ENCODE data around the gene AHCYL2. TPM values are rescaled to one million over a fixed set of nuclear protein-coding genes. Genes with fewer than 3 reads are reported as not detected.

The AHCYL2 gene
- total RNA-seq, 1 donor from 2014 or later = 91.0 TPM

GRCh38 chr7:129383542-129384132 lies 158.8 kb downstream of the AHCYL2 start:
- ATAC-seq = no peak
- intact Hi-C loops (cut with DNase I) = no loop called here

GRCh38 chr7:129385116-129385515 lies 160.3 kb downstream of the AHCYL2 start:
- Histone ChIP-seq H3K4me1 (no peaks in the 10 kb centered on the region), H3K27ac (no peak overlapping the region), H3K36me3 (peaks cover 16% of the 10 kb centered on the region), H3K27me3 (ENCODE audit: low read depth) (no peaks in the 10 kb centered on the region), H3K4me3 (no peak overlapping the region), H3K9me3 (no peaks in the 10 kb centered on the region)
- intact Hi-C loops (cut with DNase I) = no loop called here
- ATAC-seq = no peak
- no peak for DNase-seq
- TF ChIP-seq CTCF (IDR thresholded peaks at IDR 0.05) = no peak

More at GRCh38 chr7:129383542-129384132, 158.8 kb downstream of the AHCYL2 start:
- Histone ChIP-seq H3K27me3 (ENCODE audit: low read depth) (no peaks in the 10 kb centered on the region), H3K36me3 (peaks cover 8% of the 10 kb centered on the region), H3K9me3 (no peaks in the 10 kb centered on the region), H3K4me1 (no peaks in the 10 kb centered on the region), H3K27ac (no peak overlapping the region), H3K4me3 (no peak overlapping the region)
- TF ChIP-seq CTCF (IDR thresholded peaks at IDR 0.05) = no peak
- DNase-seq = no peak

- H3K27me3 ChIP-seq (ENCODE audit: low read depth) = no peaks in the 10 kb centered on the region
- intact Hi-C loops (cut with DNase I) = no loop called here
- peaks cover 21% of the 10 kb centered on the region for H3K36me3 ChIP-seq
- ATAC-seq = peak in 1 of 2 donors; percentile 55
- H3K4me3 ChIP-seq = no peak overlapping the region
- no peak for DNase-seq
- TF ChIP-seq CTCF (IDR thresholded peaks at IDR 0.05) = no peak
- no peaks in the 10 kb centered on the region for H3K4me1 ChIP-seq
- H3K9me3 ChIP-seq = no peaks in the 10 kb centered on the region
- no peak overlapping the region for H3K27ac ChIP-seq
Observed at GRCh38 chr7:129385598-129385997, 160.8 kb downstream of the AHCYL2 start.

GRCh38 chr7:129386506-129386905 lies 161.7 kb downstream of the AHCYL2 start:
- TF ChIP-seq CTCF (IDR thresholded peaks at IDR 0.05) = no peak
- H3K9me3 ChIP-seq = no peaks in the 10 kb centered on the region
- peaks cover 16% of the 10 kb centered on the region for H3K36me3 ChIP-seq
- DNase-seq (no peak), ATAC-seq (no peak)
- intact Hi-C loops (cut with DNase I) = no loop called here
- H3K4me3 ChIP-seq = no peak overlapping the region
- no peak overlapping the region for H3K27ac ChIP-seq
- no peaks in the 10 kb centered on the region for H3K27me3 ChIP-seq (ENCODE audit: low read depth)
- H3K4me1 ChIP-seq = no peaks in the 10 kb centered on the region

- TF ChIP-seq CTCF (IDR thresholded peaks at IDR 0.05) = no peak
- H3K4me1 ChIP-seq = no peaks in the 10 kb centered on the region
- H3K27ac ChIP-seq = no peak overlapping the region
Observed at GRCh38 chr7:129387537-129387936, 162.7 kb downstream of the AHCYL2 start.

More at GRCh38 chr7:129387537-129387936, 162.7 kb downstream of the AHCYL2 start:
- H3K27me3 ChIP-seq (ENCODE audit: low read depth) = no peaks in the 10 kb centered on the region
- DNase-seq (no peak), ATAC-seq (no peak)
- H3K36me3 ChIP-seq = peaks cover 23% of the 10 kb centered on the region
- intact Hi-C loops (cut with DNase I) = no loop called here
- no peaks in the 10 kb centered on the region for H3K9me3 ChIP-seq
- H3K4me3 ChIP-seq = no peak overlapping the region
